SK-N-SH treated with all-trans-retinoic acid at 6 μM for 48 hours (cell line): ENCODE measurements around the gene STC2.

Experiments
- ATAC-seq: fragments of 200-7000 bp; cut with Tn5 transposase; 3 replicates; pipeline ENCODE4 v1.9.1; 2020; ENCODE audit warnings: mild to moderate bottlenecking, moderate library complexity
- ARNTL ChIP-seq: fragments of 450-650 bp; formaldehyde crosslinking; IDR thresholded peaks from 2 replicates; pipeline ENCODE4 v1.5.0; 2020; ENCODE audit warnings: low read depth, mild to moderate bottlenecking, moderate library complexity, borderline replicate concordance
- BACH2 ChIP-seq: fragments of 250-450 bp; sonication (Bioruptor Pico); IDR thresholded peaks from 2 replicates; pipeline ENCODE4 v1.9.0; 2021; ENCODE audit warnings: mild to moderate bottlenecking, borderline replicate concordance
- CREB5 ChIP-seq: fragments of 250-450 bp; sonication (Bioruptor Pico); IDR thresholded peaks from 2 replicates; pipeline ENCODE4 v1.5.1; 2020; ENCODE audit warnings: low read depth, mild to moderate bottlenecking, moderate library complexity
- CSDC2 ChIP-seq: fragments of 250-450 bp; sonication (Bioruptor Pico); IDR thresholded peaks from 2 replicates; pipeline ENCODE4 v1.5.0; 2020; ENCODE audit warnings: mild to moderate bottlenecking, moderate library complexity
- CSRNP3 ChIP-seq: fragments of 250-450 bp; sonication (Bioruptor Pico); IDR thresholded peaks from 2 replicates; pipeline ENCODE4 v1.5.1; 2021; ENCODE audit warnings: mild to moderate bottlenecking, moderate library complexity
- ESRRG ChIP-seq: fragments of 250-450 bp; sonication (Bioruptor Pico); IDR thresholded peaks from 2 replicates; pipeline ENCODE4 v1.6.1; 2021; ENCODE audit warnings: mild to moderate bottlenecking
- GLIS3 ChIP-seq: fragments of 250-450 bp; sonication (Bioruptor Pico); IDR thresholded peaks from 2 replicates; pipeline ENCODE4 v1.5.0; 2020; ENCODE audit warnings: mild to moderate bottlenecking, moderate library complexity
- ISL1 ChIP-seq: fragments of 250-450 bp; sonication (Bioruptor Pico); IDR thresholded peaks from 2 replicates; pipeline ENCODE4 v2.1.2; 2022; ENCODE audit warnings: mild to moderate bottlenecking, moderate library complexity
- OSR1 ChIP-seq: fragments of 250-450 bp; sonication (Bioruptor Pico); IDR thresholded peaks from 2 replicates; pipeline ENCODE4 v1.8.0; 2022; ENCODE audit warnings: moderate library complexity, mild to moderate bottlenecking, inconsistent platforms
- PATZ1 ChIP-seq: fragments of 250-450 bp; sonication (Bioruptor Pico); IDR thresholded peaks from 2 replicates; pipeline ENCODE4 v1.8.0; 2020; ENCODE audit warnings: mild to moderate bottlenecking, moderate library complexity, borderline replicate concordance
- POU6F1 ChIP-seq: fragments of 250-450 bp; sonication (Bioruptor Pico); IDR thresholded peaks from 2 replicates; pipeline ENCODE4 v1.8.0; 2021; ENCODE audit warnings: low read depth, mild to moderate bottlenecking, moderate library complexity, borderline replicate concordance
- PPARA ChIP-seq: fragments of 250-450 bp; sonication (Bioruptor Pico); IDR thresholded peaks from 2 replicates; pipeline ENCODE4 v1.5.0; 2020; ENCODE audit warnings: mild to moderate bottlenecking, borderline replicate concordance
- RARB ChIP-seq: fragments of 250-450 bp; sonication (Bioruptor Pico); IDR thresholded peaks from 2 replicates; pipeline ENCODE4 v1.8.0; 2021; ENCODE audit warnings: mild to moderate bottlenecking, moderate library complexity
- SNAI2 ChIP-seq: fragments of 250-450 bp; sonication (Bioruptor Pico); IDR thresholded peaks from 2 replicates; pipeline ENCODE4 v1.5.0; 2020; ENCODE audit warnings: mild to moderate bottlenecking, moderate library complexity
- TCF4 ChIP-seq: fragments of 250-450 bp; sonication (Bioruptor Pico); IDR thresholded peaks from 2 replicates; pipeline ENCODE4 v1.8.0; 2021; ENCODE audit warnings: mild to moderate bottlenecking, moderate library complexity, borderline replicate concordance
- TOX ChIP-seq: fragments of 250-450 bp; sonication (Bioruptor Pico); IDR thresholded peaks from 2 replicates; pipeline ENCODE4 v1.8.0; 2021; ENCODE audit warnings: mild to moderate bottlenecking, moderate library complexity, borderline replicate concordance
- ZC3H10 ChIP-seq: fragments of 250-450 bp; sonication (Bioruptor Pico); IDR thresholded peaks from 2 replicates; pipeline ENCODE4 v1.5.1; 2021; ENCODE audit warnings: mild to moderate bottlenecking, moderate library complexity
- ZFP3 ChIP-seq: fragments of 250-450 bp; sonication (Bioruptor Pico); IDR thresholded peaks from 2 replicates; pipeline ENCODE4 v1.5.0; 2020; ENCODE audit warnings: mild to moderate bottlenecking, moderate library complexity
- ZNF565 ChIP-seq: fragments of 450-650 bp; formaldehyde crosslinking; conservative IDR thresholded peaks from 2 replicates; pipeline ENCODE4 v1.5.0; 2020; ENCODE audit warnings: low read depth, mild to moderate bottlenecking, moderate library complexity
- ZNF70 ChIP-seq: fragments of 450-650 bp; formaldehyde crosslinking; IDR thresholded peaks from 2 replicates; pipeline ENCODE4 v1.5.0; 2020; ENCODE audit warnings: mild to moderate bottlenecking, moderate library complexity
- ZNF8 ChIP-seq: fragments of 450-650 bp; formaldehyde crosslinking; IDR thresholded peaks from 2 replicates; pipeline ENCODE4 v1.5.0; 2020; ENCODE audit warnings: mild to moderate bottlenecking, moderate library complexity

The STC2 gene

GRCh38 chr5:173310218-173310769 is 17.9 kb downstream of the STC2 start:
- ATAC-seq, result no peak
- TF ChIP-seq ZFP3, result no peak
- no peak for TF ChIP-seq ZC3H10 (CRISPR knock-in tag)
- TF ChIP-seq SNAI2 (CRISPR knock-in tag), result no peak
- no peak for TF ChIP-seq TCF4
- TF ChIP-seq BACH2, result no peak
- TF ChIP-seq ESRRG (CRISPR knock-in tag), result no peak
- no peak for TF ChIP-seq PATZ1
- no peak for TF ChIP-seq ZNF70
- no peak for TF ChIP-seq RARB (CRISPR knock-in tag)

GRCh38 chr5:173309731-173310130 is 18.5 kb downstream of the STC2 start:
- no peak for TF ChIP-seq ZNF70
- no peak for TF ChIP-seq ZNF8
- TF ChIP-seq RARB (CRISPR knock-in tag), result no peak
- TF ChIP-seq BACH2, result no peak
- TF ChIP-seq CREB5 (CRISPR knock-in tag), result no peak
- ATAC-seq, result no peak

DNA sequence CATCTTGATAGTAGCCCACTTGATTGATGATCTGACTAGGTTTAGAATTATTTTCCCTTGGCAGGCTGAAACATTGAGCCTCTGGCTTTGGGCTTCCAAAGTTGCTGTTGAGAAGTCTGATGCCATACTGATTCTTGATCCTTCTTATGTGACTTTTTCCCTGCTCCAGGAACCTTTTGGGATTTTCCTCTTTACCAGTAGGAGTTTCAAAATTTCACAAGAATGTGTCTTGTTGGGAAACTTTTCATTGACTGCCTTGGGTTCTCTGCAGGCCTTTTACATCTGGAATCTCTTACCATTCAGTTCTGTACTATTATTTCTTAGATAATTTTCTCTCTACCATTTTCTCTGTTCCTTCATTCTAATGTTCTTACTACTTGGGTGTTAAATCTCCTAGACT is 20.0 kb downstream of the STC2 start:
- ATAC-seq, result no peak
- no peak for TF ChIP-seq SNAI2 (CRISPR knock-in tag)
- TF ChIP-seq ARNTL (CRISPR knock-in tag), result no peak
- no peak for TF ChIP-seq ZFP3
- no peak for TF ChIP-seq OSR1
- TF ChIP-seq ESRRG (CRISPR knock-in tag), result no peak
- no peak for TF ChIP-seq CSDC2 (CRISPR knock-in tag)
- no peak for TF ChIP-seq ISL1 (CRISPR knock-in tag)
- TF ChIP-seq PATZ1, result no peak
- TF ChIP-seq ZNF565 (CRISPR knock-in tag), result no peak
- no peak for TF ChIP-seq CREB5 (CRISPR knock-in tag)
- TF ChIP-seq RARB (CRISPR knock-in tag), result no peak
- no peak for TF ChIP-seq POU6F1 (CRISPR knock-in tag)
- TF ChIP-seq GLIS3 (CRISPR knock-in tag), result no peak
- no peak for TF ChIP-seq TCF4
- TF ChIP-seq TOX (CRISPR knock-in tag), result no peak

DNA sequence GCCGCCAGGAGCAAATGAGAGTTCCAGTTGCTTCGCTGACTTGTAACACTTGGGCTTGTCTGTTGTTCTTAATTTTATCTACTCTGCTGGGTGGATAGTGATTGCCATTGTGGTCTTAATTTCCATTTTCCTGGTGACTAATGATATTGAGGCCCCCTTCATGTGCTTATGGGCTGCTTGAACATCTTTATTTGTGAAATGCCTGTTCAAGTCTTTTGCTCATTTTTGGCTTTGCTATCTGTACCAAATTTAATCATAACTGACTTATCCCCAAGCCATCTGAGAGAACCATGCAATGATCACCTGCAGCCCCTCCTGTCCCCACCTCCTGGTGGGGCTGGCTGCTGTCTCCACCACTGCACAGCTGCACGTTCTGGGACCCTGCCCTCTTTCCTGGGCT is 20.5 kb downstream of the STC2 start:
- TF ChIP-seq CSDC2 (CRISPR knock-in tag) (no peak), PPARA (CRISPR knock-in tag) (no peak), ZNF565 (CRISPR knock-in tag) (no peak), ZNF70 (no peak)
- no peak for ATAC-seq

- no peak for ATAC-seq
- TF ChIP-seq ARNTL (CRISPR knock-in tag), result no peak
- TF ChIP-seq ZNF565 (CRISPR knock-in tag), result no peak
- TF ChIP-seq TCF4, result no peak
- no peak for TF ChIP-seq CSRNP3 (CRISPR knock-in tag)
- no peak for TF ChIP-seq CREB5 (CRISPR knock-in tag)
Observed at GRCh38 chr5:173306695-173307094, 21.5 kb downstream of the STC2 start.
